Stimulated activated naive CD8-positive, alpha-beta T cell treated with anti-CD3 and anti-CD28 coated beads, Interleukin-15, amount 100 ng/mL, for 72 hours (primary cell): ENCODE results near the gene RERG.

Source experiments
- ATAC-seq: fragments of 150-1000 bp; cut with Tn5 transposase; 2 replicates; pipeline ENCODE4 v1.10.0; 2021; ENCODE audit warnings: mild to moderate bottlenecking, moderate library complexity
- DNase-seq, 2 donors: peaks; one replicate each; pipeline ENCODE4 v3.0.0; 2021 to 2022
- H3K27ac Mint-ChIP-seq, 2 donors: one replicate each; pipeline ENCODE4 v1.8.0; 2022; ENCODE audit warnings: mild to moderate bottlenecking in 2 of 2, mixed read lengths in 2 of 2, moderate library complexity in 2 of 2
- H3K27me3 Mint-ChIP-seq: one replicate; pipeline ENCODE4 v1.8.0; 2022; ENCODE audit warnings: mixed read lengths
- H3K4me1 Mint-ChIP-seq: one replicate; pipeline ENCODE4 v1.8.0; 2022; ENCODE audit warnings: mild to moderate bottlenecking, mixed read lengths
- H3K4me3 Mint-ChIP-seq, 2 donors: one replicate each; pipeline ENCODE4 v1.8.0; 2022; ENCODE audit warnings: mild to moderate bottlenecking in 2 of 2, mixed read lengths in 2 of 2, moderate library complexity in 1 of 2
- H3K9me3 Mint-ChIP-seq, 2 donors: one replicate each; pipeline ENCODE4 v1.8.0; 2022; ENCODE audit warnings: mixed read lengths in 2 of 2

Gene RERG

DNA sequence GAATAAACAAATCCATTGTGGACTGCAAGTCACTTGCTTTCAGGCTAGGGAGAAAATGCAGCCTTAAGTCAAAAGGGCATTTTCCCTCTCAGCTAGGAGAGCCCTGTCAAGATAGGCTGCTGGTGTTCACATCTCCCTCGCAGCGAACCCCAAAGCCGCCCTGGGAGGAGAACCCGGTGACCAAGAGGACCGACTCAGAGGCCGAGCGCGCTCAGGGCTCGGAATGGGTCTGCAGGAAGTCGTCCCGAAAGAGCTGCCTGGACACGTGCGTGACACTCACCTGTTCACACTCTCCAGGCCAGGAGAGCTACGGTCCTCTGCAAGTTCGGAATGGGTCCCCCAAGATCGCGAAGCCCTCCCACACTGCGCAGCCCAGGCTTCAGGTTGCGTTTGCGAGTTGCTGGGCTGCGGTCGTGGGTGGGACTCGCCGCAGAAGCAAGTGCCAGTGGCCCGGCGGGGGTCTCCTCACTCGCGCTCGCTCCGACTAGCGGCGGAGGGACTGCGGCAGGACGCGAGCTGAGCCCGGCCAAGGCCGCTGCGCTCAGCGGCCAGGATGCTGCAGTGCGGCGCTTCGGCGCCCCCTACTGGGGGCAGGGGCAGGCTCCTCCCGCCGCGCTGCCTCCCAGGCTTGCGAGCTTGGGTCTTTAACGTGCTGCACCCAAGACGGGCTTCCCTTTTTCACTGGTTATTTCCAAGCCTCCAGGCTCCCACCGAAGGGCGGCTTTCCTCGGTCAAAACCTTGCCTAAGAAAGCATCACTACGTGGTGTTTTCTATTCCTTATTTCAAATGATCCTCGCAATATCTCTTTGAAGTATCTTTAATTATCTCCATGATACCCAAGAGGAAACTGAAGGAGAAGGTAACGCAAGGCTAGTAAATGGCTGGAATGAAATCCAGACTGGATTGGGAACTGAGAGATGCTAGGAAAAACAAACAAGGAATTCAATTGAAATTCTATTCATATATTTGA lies at the start of gene RERG:
Gene RERG, minus strand, starts transcription at position 503 of the 971 bp plus-strand sequence. CDS start 3,928 bp downstream, outside the sequence.
- H3K4me3 Mint-ChIP-seq: peak within 1 kb of the TSS; percentile 66 to 78
- H3K9me3 Mint-ChIP-seq: no peaks in the 10 kb centered on the region
- peaks cover 26% of the 10 kb centered on the region for H3K27me3 Mint-ChIP-seq
- DNase-seq: peak; percentile 77 to 81
- H3K27ac Mint-ChIP-seq: no peak within 1 kb of the TSS
- ATAC-seq: peak; percentile 98
- peaks cover 7% of the 10 kb centered on the region for H3K4me1 Mint-ChIP-seq

DNA sequence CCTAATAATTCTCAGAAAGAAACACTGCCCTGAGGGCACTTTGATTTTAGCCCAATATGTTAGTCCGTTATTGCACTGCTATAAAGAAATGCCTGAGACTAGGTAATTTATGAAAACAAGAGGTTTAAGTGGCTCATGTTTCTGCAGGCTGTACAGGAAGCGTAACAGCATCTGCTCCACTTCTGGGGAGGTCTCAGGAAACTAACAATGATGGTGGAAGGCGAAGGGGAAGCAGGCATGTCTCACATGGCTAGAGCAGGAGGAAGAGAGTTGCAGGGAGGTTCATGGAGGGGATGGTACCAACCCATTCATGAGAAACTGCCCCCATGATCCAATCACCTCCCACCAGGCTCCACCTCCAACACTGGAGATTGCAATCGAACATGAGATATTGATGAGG lies 49.4 kb upstream of the RERG start:
- Mint-ChIP-seq H3K9me3 (no peaks in the 10 kb centered on the region), H3K27ac (no peak overlapping the region), H3K27me3 (peaks cover 9% of the 10 kb centered on the region), H3K4me1 (no peaks in the 10 kb centered on the region), H3K4me3 (no peak overlapping the region)
- no peak for DNase-seq
- no peak for ATAC-seq

GRCh38 chr12:15268927-15269552 lies 47.8 kb upstream of the RERG start:
- H3K27ac Mint-ChIP-seq: no peak overlapping the region
- ATAC-seq: peak; percentile 60
- no peaks in the 10 kb centered on the region for H3K9me3 Mint-ChIP-seq
- H3K4me1 Mint-ChIP-seq: no peaks in the 10 kb centered on the region
- peaks cover 9% of the 10 kb centered on the region for H3K27me3 Mint-ChIP-seq
- DNase-seq: peak in 1 of 2 donors; percentile 30
- no peak overlapping the region for H3K4me3 Mint-ChIP-seq

GRCh38 chr12:15268309-15268708 lies 47.1 kb upstream of the RERG start:
- no peak overlapping the region for H3K4me3 Mint-ChIP-seq
- no peak for DNase-seq
- no peak overlapping the region for H3K27ac Mint-ChIP-seq
- no peaks in the 10 kb centered on the region for H3K9me3 Mint-ChIP-seq
- H3K4me1 Mint-ChIP-seq: no peaks in the 10 kb centered on the region
- H3K27me3 Mint-ChIP-seq: peaks cover 9% of the 10 kb centered on the region
- no peak for ATAC-seq

DNA sequence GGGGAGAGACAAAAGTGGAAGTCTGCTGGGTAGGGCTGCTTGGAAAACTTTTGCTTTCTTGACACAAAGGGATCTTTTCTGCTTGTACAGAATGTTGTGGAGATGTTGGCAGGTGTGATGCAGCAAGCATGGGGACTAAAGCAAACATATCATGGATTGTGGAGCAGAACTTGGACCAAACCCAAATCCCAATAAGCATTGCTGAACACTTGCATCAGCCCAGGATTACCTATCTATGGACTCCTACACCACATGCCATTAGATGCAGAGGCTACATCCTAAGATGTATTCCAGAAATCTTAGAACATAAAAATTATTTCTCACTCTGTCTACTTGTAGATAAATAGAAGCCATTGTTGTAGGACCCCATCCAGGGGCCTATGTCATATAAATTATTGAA lies 44.7 kb upstream of the RERG start:
- Mint-ChIP-seq H3K4me1 (no peaks in the 10 kb centered on the region), H3K27ac (no peak overlapping the region), H3K27me3 (peaks cover 8% of the 10 kb centered on the region), H3K9me3 (no peaks in the 10 kb centered on the region), H3K4me3 (no peak overlapping the region)
- ATAC-seq: no peak
- DNase-seq: no peak

GRCh38 chr12:15256761-15257160 lies 35.5 kb upstream of the RERG start:
- Mint-ChIP-seq H3K4me1 (no peaks in the 10 kb centered on the region), H3K27ac (no peak overlapping the region), H3K4me3 (no peak overlapping the region), H3K9me3 (peaks cover 0 to 7% of the 10 kb centered on the region in 2 donors), H3K27me3 (peaks cover 34% of the 10 kb centered on the region)
- DNase-seq: no peak
- ATAC-seq: no peak

- H3K4me1 Mint-ChIP-seq: no peaks in the 10 kb centered on the region
- H3K9me3 Mint-ChIP-seq: peaks cover 0 to 7% of the 10 kb centered on the region in 2 donors
- peaks cover 50% of the 10 kb centered on the region for H3K27me3 Mint-ChIP-seq
- no peak for DNase-seq
- no peak overlapping the region for H3K27ac Mint-ChIP-seq
- ATAC-seq: no peak
- H3K4me3 Mint-ChIP-seq: no peak overlapping the region
These were observed 32.8 kb upstream of the RERG start for GRCh38 chr12:15253990-15254389.

DNA sequence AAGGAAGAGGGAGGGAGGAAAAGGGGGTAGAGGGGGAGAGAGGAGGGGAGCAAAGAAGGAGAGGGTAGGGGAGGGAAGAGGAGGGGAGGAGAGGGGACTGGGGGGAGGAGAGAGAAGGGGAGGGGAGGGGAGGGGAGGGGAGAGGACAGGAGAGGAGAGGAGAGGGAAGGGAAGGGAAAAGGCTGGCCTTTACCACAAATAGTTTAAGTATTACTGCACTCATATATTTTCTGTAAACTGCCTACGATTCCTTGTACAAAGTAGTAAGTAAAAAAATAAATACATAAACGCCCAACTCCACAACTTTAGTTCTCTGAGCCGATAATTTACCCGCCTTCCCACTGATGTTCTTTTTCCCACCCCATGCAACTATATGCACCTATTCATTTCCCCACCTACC lies 23.7 kb upstream of the RERG start:
- peaks cover 0 to 16% of the 10 kb centered on the region in 2 donors for H3K9me3 Mint-ChIP-seq
- no peak overlapping the region for H3K4me3 Mint-ChIP-seq
- no peaks in the 10 kb centered on the region for H3K4me1 Mint-ChIP-seq
- DNase-seq (no peak), ATAC-seq (no peak)
- no peak overlapping the region for H3K27ac Mint-ChIP-seq
- H3K27me3 Mint-ChIP-seq: peaks cover 71% of the 10 kb centered on the region

DNA sequence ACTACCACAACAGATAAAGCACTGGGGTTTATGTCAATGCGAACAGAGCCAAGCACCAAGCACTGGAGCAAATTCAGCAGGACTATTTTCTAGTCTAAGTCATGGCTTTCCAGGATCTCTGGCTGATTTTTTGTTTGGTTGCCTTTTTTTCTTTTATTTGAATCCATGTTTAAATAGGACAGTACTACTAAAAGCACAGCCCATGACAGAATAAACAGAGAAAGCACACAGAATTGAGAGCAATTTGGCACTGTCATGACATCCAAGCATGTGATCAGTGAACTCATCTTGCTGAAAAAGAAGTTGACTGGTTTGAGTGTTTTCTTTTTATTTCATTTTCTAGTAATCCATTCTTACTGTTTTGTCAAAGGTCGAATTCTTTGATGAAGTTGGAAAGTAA lies 23.1 kb upstream of the RERG start:
- no peaks in the 10 kb centered on the region for H3K4me1 Mint-ChIP-seq
- H3K4me3 Mint-ChIP-seq: no peak overlapping the region
- H3K27me3 Mint-ChIP-seq: peaks cover 71% of the 10 kb centered on the region
- DNase-seq (no peak), ATAC-seq (no peak)
- H3K27ac Mint-ChIP-seq: no peak overlapping the region
- H3K9me3 Mint-ChIP-seq: peaks cover 0 to 16% of the 10 kb centered on the region in 2 donors

DNA sequence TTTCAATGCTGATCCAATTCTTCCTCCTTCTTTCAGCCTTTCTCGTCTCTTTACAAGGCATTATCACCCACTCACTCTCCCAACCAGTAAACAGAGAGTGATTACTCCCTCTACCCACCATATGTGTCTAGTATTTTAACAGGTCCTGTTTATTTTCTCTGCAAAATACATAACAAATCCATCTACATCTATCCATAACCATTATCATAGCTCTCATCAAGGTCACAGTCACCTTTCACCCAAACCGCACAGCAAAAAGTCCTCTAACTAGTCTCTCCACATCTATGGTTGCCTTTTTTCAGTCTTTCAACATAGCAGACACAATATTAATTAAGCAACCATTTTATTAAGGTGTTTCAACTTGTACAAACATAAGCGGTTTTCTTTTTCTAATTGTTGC lies 21.9 kb upstream of the RERG start:
- Mint-ChIP-seq H3K9me3 (peaks cover 0 to 16% of the 10 kb centered on the region in 2 donors), H3K27ac (no peak overlapping the region), H3K4me3 (no peak overlapping the region), H3K27me3 (peaks cover 62% of the 10 kb centered on the region), H3K4me1 (no peaks in the 10 kb centered on the region)
- ATAC-seq: no peak
- DNase-seq: no peak

- no peak for ATAC-seq
- Mint-ChIP-seq H3K27ac (no peak overlapping the region), H3K4me3 (no peak overlapping the region), H3K4me1 (no peaks in the 10 kb centered on the region), H3K27me3 (peaks cover 55% of the 10 kb centered on the region), H3K9me3 (no peaks in the 10 kb centered on the region)
- DNase-seq: no peak
These were observed 19.7 kb upstream of the RERG start for GRCh38 chr12:15240898-15241297.

DNA sequence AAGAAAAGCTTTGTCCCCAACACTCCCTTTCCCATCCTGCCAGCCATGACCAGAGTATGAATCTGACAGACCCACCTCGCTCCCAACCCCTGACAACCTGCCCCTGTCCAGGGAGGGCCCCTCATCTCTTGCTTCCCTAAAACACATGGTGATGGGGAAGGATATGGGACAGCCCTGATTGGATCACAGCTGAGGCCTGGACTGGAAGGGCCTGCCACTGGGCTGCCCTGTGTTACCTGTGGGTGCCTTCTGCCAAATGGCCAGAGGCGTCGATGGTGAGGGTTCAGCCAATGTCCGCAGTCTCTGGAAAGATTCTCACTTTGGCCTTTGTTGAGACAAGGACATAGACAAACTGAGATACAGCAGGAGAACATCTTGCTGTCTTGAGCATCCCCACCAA lies 13.3 kb upstream of the RERG start:
- ATAC-seq (no peak), DNase-seq (no peak)
- Mint-ChIP-seq H3K9me3 (no peaks in the 10 kb centered on the region), H3K27ac (no peak overlapping the region), H3K27me3 (peaks cover 42% of the 10 kb centered on the region), H3K4me1 (no peaks in the 10 kb centered on the region), H3K4me3 (no peak overlapping the region)

- no peak overlapping the region for H3K27ac Mint-ChIP-seq
- ATAC-seq: no peak
- no peak for DNase-seq
- H3K4me3 Mint-ChIP-seq: no peak overlapping the region
- H3K4me1 Mint-ChIP-seq: no peaks in the 10 kb centered on the region
- H3K9me3 Mint-ChIP-seq: no peaks in the 10 kb centered on the region
- peaks cover 45% of the 10 kb centered on the region for H3K27me3 Mint-ChIP-seq
These were observed 12.8 kb upstream of the RERG start for GRCh38 chr12:15234011-15234410.

GRCh38 chr12:15232959-15233358 lies 11.7 kb upstream of the RERG start:
- Mint-ChIP-seq H3K4me3 (no peak overlapping the region), H3K27ac (no peak overlapping the region), H3K4me1 (no peaks in the 10 kb centered on the region), H3K27me3 (peaks cover 41% of the 10 kb centered on the region), H3K9me3 (no peaks in the 10 kb centered on the region)
- ATAC-seq: no peak
- DNase-seq: no peak

GRCh38 chr12:15231493-15231892 lies 10.3 kb upstream of the RERG start:
- H3K9me3 Mint-ChIP-seq: no peaks in the 10 kb centered on the region
- no peak for ATAC-seq
- no peak overlapping the region for H3K4me3 Mint-ChIP-seq
- no peaks in the 10 kb centered on the region for H3K4me1 Mint-ChIP-seq
- H3K27ac Mint-ChIP-seq: no peak overlapping the region
- peaks cover 41% of the 10 kb centered on the region for H3K27me3 Mint-ChIP-seq
- no peak for DNase-seq

- Mint-ChIP-seq H3K4me3 (no peak overlapping the region), H3K27ac (no peak overlapping the region), H3K27me3 (peaks cover 40% of the 10 kb centered on the region), H3K4me1 (no peaks in the 10 kb centered on the region), H3K9me3 (no peaks in the 10 kb centered on the region)
- DNase-seq: no peak
- ATAC-seq: no peak
These were observed 9.5 kb upstream of the RERG start for GRCh38 chr12:15230751-15231150.
